Lower leg skin (tissue), 4 donors: ENCODE results near the gene ZBED5. TPM values are rescaled to one million over a fixed set of nuclear protein-coding genes. Genes with fewer than 3 reads are reported as not detected.
"Not testable (repeated sequence)": the region's sequence is repeated elsewhere in the genome, so short reads cannot be mapped to it uniquely, and the experiment has no call there.

Experiments
- DNase-seq, 2 donors: peaks; one replicate each; pipeline ENCODE4 v3.0.0-alpha.2; 2019; ENCODE audit warnings: low spot score in 2 of 2
- H3K4me3 ChIP-seq: fragments of 200-600 bp; sonication (generic); 2 replicates; pipeline ENCODE4 v1.5.1; 2017; ENCODE audit warnings: mild to moderate bottlenecking, low read depth; ENCODE audit not compliant: poor library complexity, severe bottlenecking
- CTCF ChIP-seq, 3 donors: fragments of 450-650 bp; IDR thresholded peaks; one replicate each; pipeline ENCODE4 v1.5.1; 2016; ENCODE audit warnings: antibody characterized with exemption in 3 of 3, mild to moderate bottlenecking in 3 of 3, moderate library complexity in 2 of 3
- POLR2A ChIP-seq, 2 donors: fragments of 450-650 bp; IDR thresholded peaks; one replicate each; pipeline ENCODE4 v1.6.1; 2016 to 2017; ENCODE audit warnings: antibody characterized with exemption in 2 of 2, mild to moderate bottlenecking in 1 of 2, moderate library complexity in 1 of 2
- WGBS, 2 donors: methylation state at CpG; one replicate each; pipeline ENCODE4 v1.1.5; 2018; 5-methylcytosine and 5-hydroxymethylcytosine counted together
- intact Hi-C: fragments of 100-400 bp; cut with DNase I; formaldehyde crosslinking; loops from one replicate; pipeline ENCODE4 v1.15.0; 2023; ENCODE audit warnings: low total_unique reads
- total RNA-seq, 4 donors: library from RNA; depleted of rRNA; stranded (reverse); fragments of >200 nt; gene quantifications; one replicate each; pipeline ENCODE4 v1.1.0, GENCODE V29; 2016

ZBED5 gene
- total RNA-seq, 4 donors from 2014 or later: 29.0 to 38.0 (median 36.0) TPM

GRCh38 chr11:10885703-10886363 lies 28.0 kb upstream of the ZBED5 start:
- no peak for DNase-seq
- intact Hi-C loops: no loop called here
- TF ChIP-seq POLR2A (IDR thresholded peaks at IDR 0.05): no peak
- no peak for TF ChIP-seq CTCF (IDR thresholded peaks at IDR 0.05)
- H3K4me3 ChIP-seq: no peak overlapping the region
- 39 to 45% methylated on average over 2 of the region's 2 CpGs for WGBS, 2 donors

GRCh38 chr11:10884292-10884691 lies 26.4 kb upstream of the ZBED5 start:
- H3K4me3 ChIP-seq, intact Hi-C loops, DNase-seq: not testable (repeated sequence)
- WGBS, 2 donors: 55 to 75% methylated on average over 4 of the region's 4 CpGs

GRCh38 chr11:10881892-10882291 lies 24.0 kb upstream of the ZBED5 start:
- no peak overlapping the region for H3K4me3 ChIP-seq
- 73 to 82% methylated on average over 3 of the region's 3 CpGs for WGBS, 2 donors
- no peak for DNase-seq
- intact Hi-C loops: no loop called here
- no peak for TF ChIP-seq CTCF (IDR thresholded peaks at IDR 0.05)
- no peak for TF ChIP-seq POLR2A (IDR thresholded peaks at IDR 0.05)

GRCh38 chr11:10878408-10879214 lies 20.8 kb upstream of the ZBED5 start:
- no peak for DNase-seq
- TF ChIP-seq CTCF (IDR thresholded peaks at IDR 0.05) (no peak), POLR2A (IDR thresholded peaks at IDR 0.05) (no peak)
- intact Hi-C loops: no loop called here
- WGBS, 2 donors: 92 to 95% methylated on average over 7 of the region's 7 CpGs
- no peak overlapping the region for H3K4me3 ChIP-seq

- no peak overlapping the region for H3K4me3 ChIP-seq
- TF ChIP-seq CTCF (IDR thresholded peaks at IDR 0.05) (no peak), POLR2A (IDR thresholded peaks at IDR 0.05) (no peak)
- no peak for DNase-seq
- intact Hi-C loops: no loop called here
Observed at GRCh38 chr11:10876158-10876557, 18.3 kb upstream of the ZBED5 start.

- no peak for DNase-seq
- TF ChIP-seq POLR2A (IDR thresholded peaks at IDR 0.05) (no peak), CTCF (IDR thresholded peaks at IDR 0.05) (no peak)
- intact Hi-C loops: no loop called here
- H3K4me3 ChIP-seq: no peak overlapping the region
- 79 to 84% methylated on average over 2 of the region's 2 CpGs for WGBS, 2 donors
Observed at GRCh38 chr11:10875430-10876021, 17.7 kb upstream of the ZBED5 start.
